Stomach (tissue), 9 donors: ENCODE results near the gene OR7C2. TPM values are rescaled to one million over a fixed set of nuclear protein-coding genes. Genes with fewer than 3 reads are reported as not detected.

ENCODE experiments used
- DNase-seq, 2 donors: peaks; one replicate each; pipeline versions ENCODE4 v3.0.0 to v3.0.0-alpha.2; 2013 to 2019
- H3K27ac ChIP-seq, 5 donors: fragments of 200-600 bp in 4 of 5; sonication (generic) in 4 of 5; one replicate each; pipeline ENCODE4 v1.5.1; 2013 to 2019; ENCODE audit warnings: mild to moderate bottlenecking in 1 of 5, moderate library complexity in 1 of 5
- H3K27me3 ChIP-seq, 3 donors: fragments of 200-600 bp; sonication (generic); one replicate each; pipeline ENCODE4 v1.5.1; 2017 to 2019; ENCODE audit warnings: mixed run types in 1 of 3
- H3K36me3 ChIP-seq, 4 donors: fragments of 200-600 bp; sonication (generic); 1 replicate in 3 of 4; 2 replicates in 1 of 4; pipeline ENCODE4 v1.5.1; 2016 to 2019
- H3K4me1 ChIP-seq, 4 donors: fragments of 200-600 bp; sonication (generic); one replicate each; pipeline ENCODE4 v1.5.1; 2016 to 2019
- H3K4me3 ChIP-seq, 4 donors: fragments of 200-600 bp; sonication (generic) in 3 of 4; one replicate each; pipeline ENCODE4 v1.5.1; 2016 to 2019; ENCODE audit warnings: mild to moderate bottlenecking in 1 of 4
- H3K9me3 ChIP-seq, 4 donors: fragments of 200-600 bp; sonication (generic); one replicate each; pipeline ENCODE4 v1.5.1; 2016 to 2019
- EP300 ChIP-seq: sonication (generic); formaldehyde crosslinking; IDR thresholded peaks from one replicate; pipeline ENCODE4 v1.6.1; 2017; ENCODE audit warnings: antibody characterized with exemption
- POLR2A ChIP-seq, 4 donors: fragments of 450-650 bp; IDR thresholded peaks; one replicate each; pipeline ENCODE4 v1.6.1; 2016; ENCODE audit warnings: antibody characterized with exemption in 4 of 4, control low read depth in 2 of 4, mild to moderate bottlenecking in 1 of 4, moderate library complexity in 1 of 4
- POLR2AphosphoS5 ChIP-seq, 3 donors: sonication (generic); formaldehyde crosslinking; IDR thresholded peaks; one replicate each; pipeline ENCODE4 v1.6.1; 2016; ENCODE audit warnings: antibody characterized with exemption in 3 of 3
- WGBS, 5 donors: extraction: QIAGEN DNeasy Blood & Tissue Kit in 3 of 5; methylation state at CpG; one replicate each; pipeline versions ENCODE4 v1.1.5 to v1.1.7; 2013 to 2018; 5-methylcytosine and 5-hydroxymethylcytosine counted together
- intact Hi-C: fragments of 100-400 bp; cut with DNase I; formaldehyde crosslinking; loops from one replicate; pipeline ENCODE4 v1.15.1; 2023; ENCODE audit warnings: low total_unique reads
- polyA plus RNA-seq, 3 donors: library from polyadenylated mRNA; stranded (reverse); fragments of 200-250 nt; gene quantifications; one replicate each; pipeline ENCODE4 v1.2.3, GENCODE V29; 2013
- total RNA-seq, 5 donors: library from RNA; depleted of rRNA; stranded (reverse); fragments of >200 nt; gene quantifications; one replicate each; pipeline versions ENCODE4 v1.1.0 to v1.2.3, GENCODE V29; 2014 to 2016
- TF ChIP-seq, protein P1 (sequence below), 7 experiments: fragments of 450-650 bp in 4 of 7; fragments of 200-600 bp in 3 of 7; sonication (generic) in 3 of 7; IDR thresholded peaks; one replicate each; pipeline ENCODE4 v1.5.1; 2016 to 2019; ENCODE audit warnings: antibody characterized with exemption in 7 of 7, control low read depth in 2 of 7, mild to moderate bottlenecking in 1 of 7
- donor health status: healthy with polysubstance abuse.
- donor health status: Bipolar disorder and iron deficiency.
- donor health status: healthy.

The OR7C2 gene
- total and polyA plus RNA-seq, 8 donors = not detected

DNA sequence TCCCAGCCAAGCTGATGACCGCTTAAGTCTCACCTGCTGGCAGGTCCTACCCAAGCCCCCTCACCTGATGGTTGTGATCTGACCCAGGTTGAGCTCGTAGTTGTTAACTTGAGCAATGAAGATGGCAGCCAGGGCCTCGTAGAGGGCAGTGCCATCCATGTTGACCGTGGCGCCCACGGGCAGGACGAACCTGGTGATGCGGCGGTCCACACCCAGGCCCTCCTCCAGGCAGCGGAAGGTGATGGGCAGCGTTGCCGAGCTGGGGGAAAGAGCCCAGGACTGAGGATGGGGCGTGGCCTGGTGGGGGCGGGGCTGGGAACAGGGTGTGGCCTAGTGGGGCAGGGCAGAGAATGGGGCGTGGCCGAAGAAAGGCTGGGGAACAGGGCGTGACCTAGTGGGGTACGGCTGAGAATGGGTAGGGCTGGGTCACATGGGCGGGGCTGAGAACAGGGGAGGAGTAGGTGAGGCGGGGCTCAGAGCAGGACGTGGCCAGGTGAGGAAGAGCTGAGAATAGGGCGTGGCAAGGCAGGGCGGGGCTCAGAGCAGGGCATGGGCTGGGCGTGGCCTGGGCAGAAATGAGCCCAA is 12.9 kb downstream of the OR7C2 start:
- no peaks in the 10 kb centered on the region for H3K4me1 ChIP-seq
- 10 to 39% (median 32%) methylated on average over 10 to 24 of the region's 24 CpGs for WGBS, 5 donors
- TF ChIP-seq EP300 (no peak), POLR2AphosphoS5 (IDR thresholded peaks at IDR 0.05) (no peak), POLR2A (IDR thresholded peaks at IDR 0.05) (no peak)
- TF ChIP-seq, protein P1, sequence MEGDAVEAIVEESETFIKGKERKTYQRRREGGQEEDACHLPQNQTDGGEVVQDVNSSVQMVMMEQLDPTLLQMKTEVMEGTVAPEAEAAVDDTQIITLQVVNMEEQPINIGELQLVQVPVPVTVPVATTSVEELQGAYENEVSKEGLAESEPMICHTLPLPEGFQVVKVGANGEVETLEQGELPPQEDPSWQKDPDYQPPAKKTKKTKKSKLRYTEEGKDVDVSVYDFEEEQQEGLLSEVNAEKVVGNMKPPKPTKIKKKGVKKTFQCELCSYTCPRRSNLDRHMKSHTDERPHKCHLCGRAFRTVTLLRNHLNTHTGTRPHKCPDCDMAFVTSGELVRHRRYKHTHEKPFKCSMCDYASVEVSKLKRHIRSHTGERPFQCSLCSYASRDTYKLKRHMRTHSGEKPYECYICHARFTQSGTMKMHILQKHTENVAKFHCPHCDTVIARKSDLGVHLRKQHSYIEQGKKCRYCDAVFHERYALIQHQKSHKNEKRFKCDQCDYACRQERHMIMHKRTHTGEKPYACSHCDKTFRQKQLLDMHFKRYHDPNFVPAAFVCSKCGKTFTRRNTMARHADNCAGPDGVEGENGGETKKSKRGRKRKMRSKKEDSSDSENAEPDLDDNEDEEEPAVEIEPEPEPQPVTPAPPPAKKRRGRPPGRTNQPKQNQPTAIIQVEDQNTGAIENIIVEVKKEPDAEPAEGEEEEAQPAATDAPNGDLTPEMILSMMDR (IDR thresholded peaks at IDR 0.05) = no peak
- H3K36me3 ChIP-seq = no peaks in the 10 kb centered on the region
- H3K27ac ChIP-seq = no peak overlapping the region
- intact Hi-C loops = no loop called here
- peaks cover 0 to 33% (median 12%) of the 10 kb centered on the region in 3 donors for H3K27me3 ChIP-seq
- peak in 1 of 2 donors; percentile 2 for DNase-seq
- H3K9me3 ChIP-seq = peaks cover 4 to 42% (median 35%) of the 10 kb centered on the region in 4 donors
- H3K4me3 ChIP-seq = no peak overlapping the region

DNA sequence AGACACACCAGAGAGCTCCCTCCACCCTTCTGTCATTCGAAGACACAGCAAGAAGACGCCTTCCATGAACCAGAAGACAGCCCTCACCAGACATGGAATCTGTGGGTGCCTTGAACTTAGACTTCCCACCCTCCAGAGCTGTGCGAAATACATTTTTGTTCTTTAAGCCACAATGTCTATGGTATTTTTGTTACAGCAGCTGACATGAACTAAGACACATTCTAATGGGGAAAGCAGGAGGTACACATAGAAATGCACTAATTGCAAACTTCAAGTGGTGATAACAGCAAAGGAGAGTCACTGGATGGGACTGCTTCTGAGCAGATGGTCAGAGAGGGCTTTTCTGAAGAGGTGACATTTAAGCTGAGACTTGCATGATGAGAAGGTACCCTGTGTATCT is 16.2 kb downstream of the OR7C2 start:
- DNase-seq = no peak
- peaks cover 4 to 70% (median 59%) of the 10 kb centered on the region in 4 donors for H3K9me3 ChIP-seq
- intact Hi-C loops = no loop called here
- H3K27ac ChIP-seq = no peak overlapping the region
- 88 to 91% (median 89%) methylated on average over 3 of the region's 3 CpGs for WGBS, 5 donors
- H3K27me3 ChIP-seq = peaks cover 0 to 24% (median 12%) of the 10 kb centered on the region in 3 donors
- no peak overlapping the region for H3K4me3 ChIP-seq
- H3K4me1 ChIP-seq = no peaks in the 10 kb centered on the region
- no peak for TF ChIP-seq POLR2A (IDR thresholded peaks at IDR 0.05)
- TF ChIP-seq EP300 = no peak
- TF ChIP-seq, protein P1 (IDR thresholded peaks at IDR 0.05) = no peak
- TF ChIP-seq POLR2AphosphoS5 (IDR thresholded peaks at IDR 0.05) = no peak
- H3K36me3 ChIP-seq = no peaks in the 10 kb centered on the region

DNA sequence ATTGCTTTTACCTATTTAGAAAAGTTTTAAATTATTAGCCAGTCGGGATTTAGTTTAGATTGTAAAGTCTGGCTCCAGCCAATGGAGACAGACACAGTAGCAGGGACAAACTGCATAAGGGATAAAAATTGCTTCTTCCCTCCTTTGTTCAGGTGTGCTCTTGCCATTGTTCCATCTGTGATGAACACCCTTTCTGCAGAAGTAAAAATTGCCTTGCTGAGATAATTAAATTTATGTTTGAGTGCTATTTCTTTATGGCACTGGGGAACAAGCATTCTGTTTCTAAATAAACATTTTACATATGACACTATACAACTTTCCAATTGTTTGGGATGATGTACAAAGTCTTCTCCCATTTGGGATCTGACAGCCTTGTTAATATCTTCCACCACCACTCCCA is 18.0 kb downstream of the OR7C2 start:
- no peaks in the 10 kb centered on the region for H3K36me3 ChIP-seq
- 12 to 87% (median 70%) methylated on average over 1 of the region's 1 CpG for WGBS, 5 donors
- H3K4me1 ChIP-seq = no peaks in the 10 kb centered on the region
- H3K27me3 ChIP-seq = peaks cover 0 to 7% (median 7%) of the 10 kb centered on the region in 3 donors
- no peak for DNase-seq
- H3K4me3 ChIP-seq = no peak overlapping the region
- no peak for TF ChIP-seq POLR2AphosphoS5 (IDR thresholded peaks at IDR 0.05)
- no peak for TF ChIP-seq EP300
- no peak for TF ChIP-seq POLR2A (IDR thresholded peaks at IDR 0.05)
- TF ChIP-seq, protein P1 (IDR thresholded peaks at IDR 0.05) = no peak
- H3K9me3 ChIP-seq = peaks cover 4 to 67% (median 62%) of the 10 kb centered on the region in 4 donors
- intact Hi-C loops = no loop called here
- no peak overlapping the region for H3K27ac ChIP-seq

DNA sequence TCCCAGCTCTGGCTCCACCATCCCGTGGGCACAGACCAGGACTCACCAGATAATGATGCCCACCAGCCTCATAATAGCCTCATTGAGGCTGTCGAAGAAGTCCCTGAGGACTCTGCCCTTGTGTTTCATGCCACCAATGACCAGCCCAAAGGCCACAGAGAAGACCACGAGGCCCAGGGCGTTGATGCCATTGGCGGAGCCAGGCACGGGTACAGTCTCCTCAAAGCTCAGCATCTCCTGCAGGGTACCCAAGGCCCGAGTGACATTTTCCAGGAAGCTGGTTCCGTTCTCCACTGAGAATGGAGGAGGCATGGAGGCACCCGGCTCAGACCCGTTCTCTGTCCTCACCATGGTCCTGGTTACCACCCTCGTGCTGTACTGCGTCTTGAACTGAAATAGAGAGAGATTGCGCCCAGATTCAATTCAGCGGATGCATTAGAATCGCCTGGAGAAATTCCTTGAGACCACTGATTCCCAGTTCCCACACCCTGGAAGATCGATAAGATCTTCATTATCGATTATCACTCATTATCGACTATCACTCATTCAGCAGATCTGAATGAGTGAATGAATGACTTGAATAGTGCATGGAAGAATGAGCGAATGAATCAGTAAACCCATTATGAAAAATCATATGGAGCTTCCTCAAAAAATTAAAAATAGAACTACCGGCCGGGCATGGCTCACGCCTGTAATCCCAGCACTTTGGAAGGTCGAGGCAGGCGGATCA is 20.8 kb downstream of the OR7C2 start:
- TF ChIP-seq, protein P1 (IDR thresholded peaks at IDR 0.05) = no peak
- TF ChIP-seq POLR2A (IDR thresholded peaks at IDR 0.05) = no peak
- TF ChIP-seq EP300 = no peak
- no peak for TF ChIP-seq POLR2AphosphoS5 (IDR thresholded peaks at IDR 0.05)
- Histone ChIP-seq H3K27ac (no peak overlapping the region), H3K9me3 (peaks cover 4 to 56% (median 46%) of the 10 kb centered on the region in 4 donors), H3K4me3 (no peak overlapping the region), H3K36me3 (no peaks in the 10 kb centered on the region), H3K27me3 (peaks cover 0 to 4% (median 0%) of the 10 kb centered on the region in 3 donors), H3K4me1 (no peaks in the 10 kb centered on the region)
- no peak for DNase-seq
- 89 to 94% (median 93%) methylated on average over 24 of the region's 24 CpGs for WGBS, 5 donors
- intact Hi-C loops = no loop called here
